Natural killer cell (primary cell): ENCODE results near the gene FGGY. TPM values are rescaled to one million over a fixed set of nuclear protein-coding genes. Genes with fewer than 3 reads are reported as not detected.

Experiments
- ATAC-seq, 3 donors: fragments of 150-1000 bp in 2 of 3; fragments of 200-7000 bp in 1 of 3; cut with Tn5 transposase; 1 replicate in 1 of 3; 2 replicates in 2 of 3; pipeline ENCODE4 v1.10.0; 2021; ENCODE audit warnings: mild to moderate bottlenecking in 2 of 3, moderate library complexity in 2 of 3
- DNase-seq, 2 donors: peaks; one replicate each; pipeline versions ENCODE4 v3.0.0 to v3.0.0-alpha.2; 2013 to 2021; ENCODE audit warnings: mixed read lengths in 1 of 2
- H3K27ac ChIP-seq: one replicate; pipeline ENCODE4 v1.5.1; 2013; ENCODE audit warnings: mild to moderate bottlenecking, low read length
- H3K27me3 ChIP-seq: one replicate; pipeline ENCODE4 v1.6.1; 2013; ENCODE audit warnings: low read length; ENCODE audit not compliant: control insufficient read depth, insufficient read depth
- H3K36me3 ChIP-seq: one replicate; pipeline ENCODE4 v1.6.1; 2013; ENCODE audit warnings: low read length; ENCODE audit not compliant: control insufficient read depth, insufficient read depth
- H3K4me1 ChIP-seq: one replicate; pipeline ENCODE4 v1.6.1; 2013; ENCODE audit warnings: low read length; ENCODE audit not compliant: control insufficient read depth, insufficient read depth
- H3K4me3 ChIP-seq: one replicate; pipeline ENCODE4 v1.5.1; 2013; ENCODE audit warnings: low read length
- H3K9me3 ChIP-seq: one replicate; pipeline ENCODE4 v1.6.1; 2013; ENCODE audit warnings: low read length; ENCODE audit not compliant: control insufficient read depth, insufficient read depth
- H3K27ac Mint-ChIP-seq, 2 donors: one replicate each; pipeline ENCODE4 v1.8.0; 2022; ENCODE audit warnings: mild to moderate bottlenecking in 2 of 2, mixed read lengths in 2 of 2, moderate library complexity in 1 of 2
- H3K27me3 Mint-ChIP-seq, 2 donors: one replicate each; pipeline ENCODE4 v1.8.0; 2022; ENCODE audit warnings: low read depth in 2 of 2, mixed read lengths in 2 of 2
- H3K36me3 Mint-ChIP-seq: one replicate; pipeline ENCODE4 v1.8.0; 2022; ENCODE audit warnings: mixed read lengths
- H3K4me1 Mint-ChIP-seq, 2 donors: one replicate each; pipeline ENCODE4 v1.8.0; 2022; ENCODE audit warnings: mixed read lengths in 2 of 2
- H3K4me3 Mint-ChIP-seq: one replicate; pipeline ENCODE4 v1.8.0; 2022; ENCODE audit warnings: mild to moderate bottlenecking, moderate library complexity, mixed read lengths
- H3K9me3 Mint-ChIP-seq, 2 donors: one replicate each; pipeline ENCODE4 v1.8.0; 2022; ENCODE audit warnings: mixed read lengths in 2 of 2
- WGBS: methylation state at CpG from one replicate; pipeline ENCODE4 v1.1.7; 2013; ENCODE audit warnings: missing lambda C conversion rate; ENCODE audit not compliant: insufficient coverage; 5-methylcytosine and 5-hydroxymethylcytosine counted together
- intact Hi-C: fragments of 100-400 bp; cut with micrococcal nuclease; formaldehyde crosslinking; loops from one replicate; pipeline ENCODE4 v1.14.2; 2022
- total RNA-seq, 4 donors: library from RNA; stranded (reverse); fragments of 120-200 nt in 1 of 4; gene quantifications; one replicate each; pipeline versions ENCODE4 v1.2.3 to v1.2.4, GENCODE V29; 2013 to 2022
- TF ChIP-seq, protein P1 (sequence below): fragments of 200-600 bp; IDR thresholded peaks from one replicate; pipeline ENCODE4 v1.8.0; 2022; ENCODE audit warnings: antibody characterized with exemption

FGGY gene
- total RNA-seq, 3 donors from 2014 or later (not counting 1 experiment from before 2014, with no cell fraction given): 21.8 to 31.5 (median 21.8) TPM

DNA sequence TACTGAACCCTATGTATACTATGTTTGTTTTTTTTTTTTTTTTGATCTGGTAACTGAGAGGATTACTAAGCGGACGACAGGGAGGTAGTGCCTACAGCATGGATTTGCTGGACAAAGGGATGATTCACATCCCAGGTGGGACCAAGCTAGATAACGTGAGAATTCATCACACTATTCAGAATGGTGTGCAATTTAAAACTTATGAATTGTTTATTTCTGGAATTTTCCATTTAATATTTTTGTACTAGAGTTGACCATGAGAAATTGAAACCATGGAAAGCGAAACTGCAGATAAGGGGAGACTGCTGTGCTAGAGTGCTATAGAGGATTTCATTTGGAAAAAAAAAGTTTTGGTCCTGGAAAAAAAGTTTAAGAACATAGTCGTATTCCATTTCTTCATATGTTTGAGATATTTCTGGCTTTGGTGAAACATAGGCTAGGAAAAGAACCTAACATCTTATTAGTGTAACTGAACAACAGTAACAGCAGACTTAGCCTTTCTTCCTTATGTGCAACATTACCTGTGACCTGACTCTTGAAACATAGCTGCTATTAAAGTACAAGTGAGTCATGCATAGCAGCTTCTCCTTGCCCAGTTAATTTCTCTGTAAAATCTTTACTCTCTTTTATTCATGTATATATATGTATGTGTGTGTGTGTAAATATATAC, 202.5 kb downstream of the FGGY start:
- no peak for ATAC-seq
- H3K4me1 ChIP-seq: no peaks in the 10 kb centered on the region
- no peaks in the 10 kb centered on the region for H3K9me3 Mint-ChIP-seq
- H3K36me3 ChIP-seq: no peaks in the 10 kb centered on the region
- DNase-seq: no peak
- H3K27me3 ChIP-seq: no peaks in the 10 kb centered on the region
- WGBS: 90% methylated on average over 5 of the region's 5 CpGs
- peaks cover 0 to 1% of the 10 kb centered on the region in 2 donors for H3K4me1 Mint-ChIP-seq
- no peaks in the 10 kb centered on the region for H3K36me3 Mint-ChIP-seq
- no peak overlapping the region for H3K4me3 ChIP-seq
- no peak overlapping the region for H3K27ac Mint-ChIP-seq
- no peaks in the 10 kb centered on the region for H3K9me3 ChIP-seq
- TF ChIP-seq, protein P1, sequence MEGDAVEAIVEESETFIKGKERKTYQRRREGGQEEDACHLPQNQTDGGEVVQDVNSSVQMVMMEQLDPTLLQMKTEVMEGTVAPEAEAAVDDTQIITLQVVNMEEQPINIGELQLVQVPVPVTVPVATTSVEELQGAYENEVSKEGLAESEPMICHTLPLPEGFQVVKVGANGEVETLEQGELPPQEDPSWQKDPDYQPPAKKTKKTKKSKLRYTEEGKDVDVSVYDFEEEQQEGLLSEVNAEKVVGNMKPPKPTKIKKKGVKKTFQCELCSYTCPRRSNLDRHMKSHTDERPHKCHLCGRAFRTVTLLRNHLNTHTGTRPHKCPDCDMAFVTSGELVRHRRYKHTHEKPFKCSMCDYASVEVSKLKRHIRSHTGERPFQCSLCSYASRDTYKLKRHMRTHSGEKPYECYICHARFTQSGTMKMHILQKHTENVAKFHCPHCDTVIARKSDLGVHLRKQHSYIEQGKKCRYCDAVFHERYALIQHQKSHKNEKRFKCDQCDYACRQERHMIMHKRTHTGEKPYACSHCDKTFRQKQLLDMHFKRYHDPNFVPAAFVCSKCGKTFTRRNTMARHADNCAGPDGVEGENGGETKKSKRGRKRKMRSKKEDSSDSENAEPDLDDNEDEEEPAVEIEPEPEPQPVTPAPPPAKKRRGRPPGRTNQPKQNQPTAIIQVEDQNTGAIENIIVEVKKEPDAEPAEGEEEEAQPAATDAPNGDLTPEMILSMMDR: no peak
- no peak overlapping the region for H3K27ac ChIP-seq
- intact Hi-C loops: no loop called here
- no peak overlapping the region for H3K4me3 Mint-ChIP-seq
- no peaks in the 10 kb centered on the region for H3K27me3 Mint-ChIP-seq

GRCh38 chr1:59499943-59500569, 203.2 kb downstream of the FGGY start:
- DNase-seq: no peak
- Histone ChIP-seq H3K4me1 (no peaks in the 10 kb centered on the region), H3K9me3 (no peaks in the 10 kb centered on the region), H3K36me3 (no peaks in the 10 kb centered on the region), H3K27me3 (no peaks in the 10 kb centered on the region), H3K4me3 (no peak overlapping the region), H3K27ac (no peak overlapping the region)
- Mint-ChIP-seq H3K4me3 (no peak overlapping the region), H3K27me3 (no peaks in the 10 kb centered on the region), H3K4me1 (no peaks in the 10 kb centered on the region), H3K27ac (no peak overlapping the region), H3K36me3 (no peaks in the 10 kb centered on the region), H3K9me3 (no peaks in the 10 kb centered on the region)
- ATAC-seq: no peak
- 94% methylated on average over 3 of the region's 4 CpGs for WGBS
- TF ChIP-seq, protein P1: no peak
- intact Hi-C loops: no loop called here

- H3K36me3 Mint-ChIP-seq: no peaks in the 10 kb centered on the region
- H3K36me3 ChIP-seq: no peaks in the 10 kb centered on the region
- H3K4me3 Mint-ChIP-seq: no peak overlapping the region
- TF ChIP-seq, protein P1: no peak
- no peaks in the 10 kb centered on the region for H3K27me3 Mint-ChIP-seq
- WGBS: 77% methylated on average over 4 of the region's 4 CpGs
- H3K4me3 ChIP-seq: no peak overlapping the region
- intact Hi-C loops: no loop called here
- H3K27me3 ChIP-seq: no peaks in the 10 kb centered on the region
- no peaks in the 10 kb centered on the region for H3K9me3 Mint-ChIP-seq
- H3K4me1 ChIP-seq: no peaks in the 10 kb centered on the region
- H3K9me3 ChIP-seq: no peaks in the 10 kb centered on the region
- no peaks in the 10 kb centered on the region for H3K4me1 Mint-ChIP-seq
- H3K27ac ChIP-seq: no peak overlapping the region
- DNase-seq (no peak), ATAC-seq (no peak)
- H3K27ac Mint-ChIP-seq: no peak overlapping the region
These were observed 204.3 kb downstream of the FGGY start for GRCh38 chr1:59500950-59501742.
